Kidney epithelial cell (primary cell): ENCODE results near the gene CBLB. TPM values are rescaled to one million over a fixed set of nuclear protein-coding genes. Genes with fewer than 3 reads are reported as not detected.
"Not testable (repeated sequence)": the region's sequence is repeated elsewhere in the genome, so short reads cannot be mapped to it uniquely, and the experiment has no call there.

Experiments used
- DNase-seq: peaks from one replicate; pipeline ENCODE4 v3.0.0-alpha.2; 2010; ENCODE audit warnings: low read depth
- H3K27me3 ChIP-seq: 2 replicates; pipeline ENCODE4 v1.6.0; 2011; ENCODE audit warnings: low read length; ENCODE audit not compliant: control insufficient read depth, insufficient read depth
- H3K36me3 ChIP-seq: 2 replicates; pipeline ENCODE4 v1.5.1; 2011; ENCODE audit warnings: low read length; ENCODE audit not compliant: control insufficient read depth, insufficient read depth
- H3K4me3 ChIP-seq: 2 replicates; pipeline ENCODE4 v1.5.1; 2011; ENCODE audit warnings: low read depth, mild to moderate bottlenecking, control low read depth, low read length
- CTCF ChIP-seq: IDR thresholded peaks from 2 replicates; pipeline ENCODE4 v1.5.1; 2011; ENCODE audit warnings: mild to moderate bottlenecking, moderate library complexity, low read length, control low read depth, inconsistent platforms; ENCODE audit not compliant: insufficient read depth, poor library complexity, severe bottlenecking
- total RNA-seq: library from RNA; depleted of rRNA; stranded (reverse); fragments of >200 nt; gene quantifications from 2 replicates; pipeline ENCODE4 v1.2.3, GENCODE V29; 2015

CBLB gene
- total RNA-seq, 1 donor from 2014 or later: 27.2 TPM

DNA sequence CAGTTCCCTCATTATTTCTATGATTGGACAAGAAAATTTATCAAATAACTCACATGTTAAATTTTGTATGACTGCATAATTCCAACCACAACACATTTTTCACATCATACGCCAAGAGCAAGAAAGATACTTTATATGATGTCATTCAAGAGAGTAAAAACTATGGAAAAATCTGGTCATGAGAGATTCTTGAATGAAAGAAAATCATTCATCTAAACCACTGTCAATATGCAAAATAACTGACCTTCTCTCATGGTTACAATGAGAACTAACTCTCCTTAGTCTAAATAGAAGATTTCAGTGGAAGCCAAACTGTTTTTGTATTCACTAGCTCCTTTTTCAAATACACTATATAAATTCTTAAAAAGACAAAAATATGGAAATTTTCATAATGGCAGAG lies 124.6 kb downstream of the CBLB start:
- no peaks in the 10 kb centered on the region for H3K27me3 ChIP-seq
- H3K4me3 ChIP-seq: no peak overlapping the region
- TF ChIP-seq CTCF: no peak
- H3K36me3 ChIP-seq: no peaks in the 10 kb centered on the region
- no peak for DNase-seq

- Histone ChIP-seq H3K36me3 (no peaks in the 10 kb centered on the region), H3K4me3 (no peak overlapping the region), H3K27me3 (no peaks in the 10 kb centered on the region)
- no peak for DNase-seq
- no peak for TF ChIP-seq CTCF
Measured at GRCh38 chr3:105733356-105733755, 135.5 kb downstream of the CBLB start.

DNA sequence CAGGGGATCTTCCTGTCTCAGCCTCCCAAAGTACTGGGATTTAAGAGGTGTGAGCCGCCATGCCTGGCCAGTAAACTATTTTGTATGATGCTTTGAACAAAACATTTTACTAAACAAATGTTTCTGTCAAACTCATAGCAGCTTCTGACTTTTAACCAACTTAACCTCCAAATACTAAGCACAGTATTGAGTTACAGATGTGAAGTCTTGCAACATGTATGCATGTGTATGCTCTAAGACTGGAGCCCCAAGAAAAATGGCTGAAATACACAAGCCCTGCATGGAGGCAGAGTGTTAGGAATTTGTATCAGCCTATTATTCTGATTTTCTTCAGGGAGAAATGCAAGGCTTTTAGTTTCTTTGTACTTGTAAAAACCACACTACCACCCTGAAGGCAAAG lies 137.1 kb downstream of the CBLB start:
- DNase-seq: no peak
- TF ChIP-seq CTCF: no peak
- H3K4me3 ChIP-seq: no peak overlapping the region
- no peaks in the 10 kb centered on the region for H3K36me3 ChIP-seq
- H3K27me3 ChIP-seq: no peaks in the 10 kb centered on the region

DNA sequence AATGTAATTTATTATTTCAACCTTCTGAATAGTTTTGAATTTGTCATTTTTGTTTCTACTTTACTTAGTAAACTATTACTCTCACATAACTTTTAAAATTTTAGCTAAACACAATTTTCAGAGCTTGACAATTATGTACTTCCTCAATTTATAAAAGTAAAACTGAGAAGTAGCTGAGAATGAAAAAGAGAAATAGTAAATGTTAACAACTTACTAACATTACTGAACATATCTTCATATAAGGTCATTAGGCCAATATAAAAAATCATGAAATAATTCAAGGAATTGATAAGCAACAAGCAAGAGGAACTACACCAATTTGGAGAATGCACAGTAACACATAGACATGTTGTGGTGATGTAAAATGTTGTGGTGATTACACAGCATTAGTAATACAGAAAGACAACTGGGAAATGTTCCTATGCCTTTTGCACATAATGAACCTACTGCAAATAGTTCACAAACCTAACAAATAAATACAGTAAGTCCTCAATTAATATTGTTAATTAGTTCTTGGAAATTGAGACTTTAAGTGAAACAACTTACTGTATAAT lies 137.9 kb downstream of the CBLB start:
- no peak for TF ChIP-seq CTCF
- DNase-seq: no peak
- Histone ChIP-seq H3K27me3 (no peaks in the 10 kb centered on the region), H3K36me3 (no peaks in the 10 kb centered on the region), H3K4me3 (no peak overlapping the region)

GRCh38 chr3:105729667-105730066 lies 139.1 kb downstream of the CBLB start:
- Histone ChIP-seq H3K4me3 (no peak overlapping the region), H3K27me3 (no peaks in the 10 kb centered on the region), H3K36me3 (no peaks in the 10 kb centered on the region)
- TF ChIP-seq CTCF: no peak
- DNase-seq: no peak

DNA sequence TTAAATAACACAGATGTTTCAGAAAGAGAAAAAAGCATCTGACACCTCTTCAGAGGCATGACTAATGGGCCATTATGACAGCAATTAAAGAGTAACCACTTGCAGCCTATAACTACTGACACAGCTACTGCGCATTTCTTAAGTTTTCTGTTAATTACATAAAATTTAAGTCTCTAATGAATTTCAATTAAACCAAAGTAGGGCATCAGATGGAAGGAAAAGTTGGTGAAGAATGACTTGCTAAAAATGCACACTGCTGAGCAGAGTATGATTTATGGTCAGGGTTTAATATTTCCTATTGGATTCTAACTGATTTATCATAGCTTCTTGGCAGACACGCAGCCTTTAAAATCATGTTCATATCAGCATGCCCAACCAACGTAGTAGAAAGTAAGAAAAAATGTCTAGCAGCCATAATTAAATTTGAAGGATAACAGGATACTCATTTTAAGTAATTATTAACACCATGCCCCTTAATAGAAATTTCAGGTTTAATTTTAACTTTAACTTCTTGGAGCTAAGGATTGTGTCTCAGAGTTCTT lies 140.0 kb downstream of the CBLB start:
- DNase-seq: no peak
- H3K27me3 ChIP-seq: no peaks in the 10 kb centered on the region
- no peak for TF ChIP-seq CTCF
- no peak overlapping the region for H3K4me3 ChIP-seq
- no peaks in the 10 kb centered on the region for H3K36me3 ChIP-seq

DNA sequence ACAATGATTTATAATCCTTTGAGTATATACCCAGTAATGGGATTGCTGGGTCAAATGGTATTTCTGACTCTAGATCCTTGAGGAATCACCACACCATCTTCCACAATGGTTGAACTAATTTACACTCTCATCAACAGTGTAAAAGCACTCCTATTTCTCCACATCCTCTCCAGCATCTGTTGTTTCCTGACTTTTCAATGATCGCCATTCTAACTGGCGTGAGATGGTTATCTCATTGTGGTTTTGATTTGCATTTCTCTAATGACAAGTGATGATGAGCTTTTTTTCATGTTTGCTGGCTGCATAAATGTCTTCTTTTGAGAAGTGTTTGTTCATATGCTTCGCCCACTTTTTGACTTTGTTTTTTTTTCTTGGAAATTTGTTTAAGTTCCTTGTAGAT lies 141.8 kb downstream of the CBLB start:
- not testable (repeated sequence) for H3K27me3 ChIP-seq, DNase-seq, H3K4me3 ChIP-seq, H3K36me3 ChIP-seq
